ENCODE measurements around the gene HMGN5. TPM values are rescaled to one million over a fixed set of nuclear protein-coding genes. Genes with fewer than 3 reads are reported as not detected.

Gene HMGN5
- total RNA-seq, 2 donors from 2014 or later: 2.7 to 3.0 TPM

DNA sequence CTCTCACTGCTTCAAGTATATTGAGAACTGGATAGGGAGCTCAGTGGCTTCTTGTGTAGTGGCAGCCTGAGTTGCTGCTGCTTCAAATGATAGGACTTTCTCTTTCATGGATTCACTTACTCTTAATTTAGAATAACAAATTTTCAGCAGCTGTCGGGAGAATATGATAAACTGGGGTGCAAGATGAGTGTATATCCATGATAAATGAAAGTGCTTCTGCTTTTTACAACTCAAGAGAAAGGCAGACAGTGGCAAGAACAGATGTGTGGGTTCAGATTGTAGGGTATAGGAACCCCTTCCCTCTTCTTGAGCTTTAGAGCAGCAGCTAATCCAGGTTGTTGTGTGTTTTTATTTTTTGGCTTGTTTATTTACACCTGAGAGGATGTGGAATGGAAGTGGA lies 1.2 kb upstream of the HMGN5 start:
- H3K9me3 Mint-ChIP-seq: no peaks in the 10 kb centered on the region
- H3K4me3 Mint-ChIP-seq: peak overlapping the region; percentile 89 to 95
- peaks cover 7% of the 10 kb centered on the region for H3K27me3 Mint-ChIP-seq (ENCODE audit: low read depth)
- peak overlapping the region; percentile 95 for H3K27ac Mint-ChIP-seq
- peaks cover 2 to 6% of the 10 kb centered on the region in 2 donors for H3K36me3 Mint-ChIP-seq (ENCODE audit: insufficient read depth in 2 of 2)
- peaks cover 36% of the 10 kb centered on the region for H3K4me1 Mint-ChIP-seq (ENCODE audit: low read depth)
- ATAC-seq (replicated peaks in 1 of 2): no peak
- DNase-seq: no peak

DNA sequence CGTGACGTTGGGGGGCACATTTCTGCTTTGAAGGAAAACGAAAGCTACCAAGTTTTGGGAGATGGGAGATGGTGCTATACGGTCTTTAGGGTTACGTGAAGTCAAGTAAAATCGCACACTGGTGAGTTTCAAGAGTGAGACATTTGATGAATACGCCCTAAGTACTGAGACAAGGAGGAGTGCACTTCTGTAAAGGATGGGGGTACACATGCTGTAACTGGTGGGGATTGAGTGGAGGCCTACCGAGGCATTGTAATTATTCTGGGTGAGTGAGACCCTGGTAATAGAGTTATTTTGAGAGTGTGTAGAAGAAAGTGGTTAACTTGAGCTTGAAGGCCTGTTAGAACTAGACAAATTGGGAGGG lies 725 bp upstream of the HMGN5 start:
- H3K9me3 Mint-ChIP-seq: no peaks in the 10 kb centered on the region
- H3K4me1 Mint-ChIP-seq (ENCODE audit: low read depth): peaks cover 36% of the 10 kb centered on the region
- H3K27ac Mint-ChIP-seq: peak overlapping the region; percentile 95
- H3K4me3 Mint-ChIP-seq: peak overlapping the region; percentile 89 to 95
- peaks cover 7% of the 10 kb centered on the region for H3K27me3 Mint-ChIP-seq (ENCODE audit: low read depth)
- ATAC-seq (replicated peaks in 1 of 2) (peak; percentile 41 to 53), DNase-seq (no peak)
- peaks cover 2 to 6% of the 10 kb centered on the region in 2 donors for H3K36me3 Mint-ChIP-seq (ENCODE audit: insufficient read depth in 2 of 2)

DNA sequence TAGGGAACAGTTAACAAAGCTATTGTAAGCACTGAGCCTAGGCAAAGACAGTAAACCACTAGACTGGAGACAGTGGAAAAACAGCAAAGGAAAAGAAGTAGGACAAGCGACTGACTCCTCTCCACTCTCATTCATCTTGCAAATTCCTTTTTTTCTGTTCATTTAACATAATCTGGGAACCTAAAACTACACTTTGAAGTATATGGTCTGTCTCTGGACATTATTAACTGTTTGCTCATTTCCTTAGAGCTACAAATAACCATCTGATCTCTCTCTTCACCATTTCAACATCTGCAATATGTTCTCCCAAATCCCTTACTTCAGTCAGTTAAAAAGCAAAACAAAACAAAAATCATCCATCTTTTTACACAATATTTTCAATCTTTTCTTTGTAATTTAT lies 642 bp downstream of the HMGN5 start:
- Mint-ChIP-seq H3K27me3 (ENCODE audit: low read depth) (peaks cover 7% of the 10 kb centered on the region), H3K36me3 (ENCODE audit: insufficient read depth in 2 of 2) (peaks cover 2 to 4% of the 10 kb centered on the region in 2 donors), H3K4me1 (ENCODE audit: low read depth) (peaks cover 31% of the 10 kb centered on the region)

DNA sequence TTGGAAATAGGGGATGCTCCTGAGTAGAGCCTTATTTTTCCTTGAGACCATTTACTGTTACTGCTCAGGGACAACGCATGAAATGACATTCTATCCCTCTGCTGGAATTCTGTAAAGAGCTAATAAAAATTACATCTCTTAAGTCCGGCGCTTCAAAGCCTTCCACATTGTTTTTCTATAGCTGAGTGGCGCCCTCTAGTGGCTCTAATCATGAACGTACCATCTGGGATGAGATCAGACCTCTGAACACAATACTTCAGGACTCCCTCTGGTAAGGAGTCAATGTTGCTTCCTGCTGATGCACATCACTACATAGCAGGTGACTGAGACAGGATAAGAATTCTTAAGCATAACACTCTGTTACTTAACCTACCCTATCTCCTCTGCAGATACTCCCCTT lies 6.0 kb downstream of the HMGN5 start:
- DNase-seq (peak; percentile 50 to 55), ATAC-seq (replicated peaks in 1 of 2) (peak; percentile 70 to 72)
- Mint-ChIP-seq H3K27ac (no peak overlapping the region), H3K27me3 (ENCODE audit: low read depth) (no peaks in the 10 kb centered on the region), H3K4me1 (ENCODE audit: low read depth) (peaks cover 6% of the 10 kb centered on the region), H3K4me3 (peak overlapping the region in 1 of 2 donors; percentile 41), H3K36me3 (ENCODE audit: insufficient read depth in 2 of 2) (no peaks in the 10 kb centered on the region), H3K9me3 (no peaks in the 10 kb centered on the region)

More for the DNA sequence above, 642 bp downstream of the HMGN5 start:
- DNase-seq (no peak), ATAC-seq (replicated peaks in 1 of 2) (no peak)
- Mint-ChIP-seq H3K4me3 (peak overlapping the region; percentile 89 to 95), H3K9me3 (no peaks in the 10 kb centered on the region), H3K27ac (peak overlapping the region; percentile 95)

DNA sequence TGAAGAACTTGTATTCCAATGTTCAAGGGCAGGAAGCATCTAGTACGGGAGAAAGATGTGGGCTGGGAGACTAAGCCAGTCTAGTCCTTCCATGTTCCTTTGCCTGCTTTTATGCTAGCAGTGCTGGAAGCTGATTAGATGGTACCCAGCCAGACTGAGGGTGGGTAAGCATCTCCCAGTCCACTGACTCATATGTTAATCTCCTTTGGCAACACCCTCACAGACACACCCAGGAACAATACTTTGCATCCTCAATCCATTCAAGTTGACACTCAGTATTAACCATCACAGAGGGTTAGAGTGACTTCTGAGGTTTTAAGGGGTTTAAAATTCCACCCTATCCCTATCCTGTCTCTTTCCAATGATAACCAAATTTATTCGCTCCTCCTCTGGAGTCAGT lies 6.5 kb downstream of the HMGN5 start:
- H3K27ac Mint-ChIP-seq: no peak overlapping the region
- peaks cover 6% of the 10 kb centered on the region for H3K4me1 Mint-ChIP-seq (ENCODE audit: low read depth)
- no peaks in the 10 kb centered on the region for H3K36me3 Mint-ChIP-seq (ENCODE audit: insufficient read depth in 2 of 2)
- no peak for DNase-seq
- no peak overlapping the region for H3K4me3 Mint-ChIP-seq
- no peaks in the 10 kb centered on the region for H3K9me3 Mint-ChIP-seq
- no peaks in the 10 kb centered on the region for H3K27me3 Mint-ChIP-seq (ENCODE audit: low read depth)
- ATAC-seq (replicated peaks in 1 of 2): no peak

DNA sequence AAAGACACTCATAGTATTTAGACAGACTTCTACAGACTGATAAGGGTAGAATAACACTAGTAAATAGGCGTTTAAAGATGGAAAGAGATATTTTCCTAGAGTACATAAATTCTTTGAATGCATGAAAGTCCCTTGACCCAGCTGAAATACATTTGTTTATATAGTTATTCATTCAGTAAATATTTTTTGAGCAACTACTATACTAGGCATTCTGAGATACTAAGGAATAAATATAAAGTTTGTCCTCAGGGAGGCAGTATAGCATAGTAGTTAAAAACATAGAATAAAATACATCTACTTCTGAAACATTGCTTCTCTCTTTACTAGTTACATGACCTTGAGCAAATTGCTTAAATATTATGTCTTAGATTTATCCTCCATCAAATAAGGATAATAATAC lies 27.4 kb downstream of the HMGN5 start:
- no peak overlapping the region for H3K4me3 Mint-ChIP-seq
- H3K4me1 Mint-ChIP-seq (ENCODE audit: low read depth): no peaks in the 10 kb centered on the region
- no peaks in the 10 kb centered on the region for H3K36me3 Mint-ChIP-seq (ENCODE audit: insufficient read depth in 2 of 2)
- no peaks in the 10 kb centered on the region for H3K27me3 Mint-ChIP-seq (ENCODE audit: low read depth)
- no peaks in the 10 kb centered on the region for H3K9me3 Mint-ChIP-seq
- no peak for DNase-seq
- no peak overlapping the region for H3K27ac Mint-ChIP-seq
- no peak for ATAC-seq (replicated peaks in 1 of 2)

DNA sequence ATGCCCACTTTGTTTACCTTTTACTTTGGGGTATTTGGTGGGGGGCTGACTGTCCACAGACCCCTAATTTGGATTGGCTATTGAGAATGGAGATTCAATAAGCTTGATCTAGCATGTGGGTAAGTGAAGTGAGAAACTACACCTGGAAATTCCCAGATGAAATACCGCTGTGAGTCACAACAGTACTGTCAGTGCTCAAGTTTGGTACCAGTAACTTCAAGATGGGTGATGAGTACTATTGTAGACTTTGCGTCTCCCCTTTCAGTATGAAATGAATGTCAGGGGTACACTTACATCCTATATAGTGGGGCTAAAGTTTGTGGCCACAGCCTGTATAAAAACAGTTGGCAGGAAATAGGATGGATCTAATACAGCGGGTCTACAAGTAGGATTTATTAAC lies 33.3 kb downstream of the HMGN5 start:
- DNase-seq: no peak
- Mint-ChIP-seq H3K36me3 (ENCODE audit: insufficient read depth in 2 of 2) (no peaks in the 10 kb centered on the region), H3K4me3 (no peak overlapping the region), H3K27ac (no peak overlapping the region), H3K4me1 (ENCODE audit: low read depth) (no peaks in the 10 kb centered on the region), H3K9me3 (no peaks in the 10 kb centered on the region), H3K27me3 (ENCODE audit: low read depth) (no peaks in the 10 kb centered on the region)
- no peak for ATAC-seq (replicated peaks in 1 of 2)

DNA sequence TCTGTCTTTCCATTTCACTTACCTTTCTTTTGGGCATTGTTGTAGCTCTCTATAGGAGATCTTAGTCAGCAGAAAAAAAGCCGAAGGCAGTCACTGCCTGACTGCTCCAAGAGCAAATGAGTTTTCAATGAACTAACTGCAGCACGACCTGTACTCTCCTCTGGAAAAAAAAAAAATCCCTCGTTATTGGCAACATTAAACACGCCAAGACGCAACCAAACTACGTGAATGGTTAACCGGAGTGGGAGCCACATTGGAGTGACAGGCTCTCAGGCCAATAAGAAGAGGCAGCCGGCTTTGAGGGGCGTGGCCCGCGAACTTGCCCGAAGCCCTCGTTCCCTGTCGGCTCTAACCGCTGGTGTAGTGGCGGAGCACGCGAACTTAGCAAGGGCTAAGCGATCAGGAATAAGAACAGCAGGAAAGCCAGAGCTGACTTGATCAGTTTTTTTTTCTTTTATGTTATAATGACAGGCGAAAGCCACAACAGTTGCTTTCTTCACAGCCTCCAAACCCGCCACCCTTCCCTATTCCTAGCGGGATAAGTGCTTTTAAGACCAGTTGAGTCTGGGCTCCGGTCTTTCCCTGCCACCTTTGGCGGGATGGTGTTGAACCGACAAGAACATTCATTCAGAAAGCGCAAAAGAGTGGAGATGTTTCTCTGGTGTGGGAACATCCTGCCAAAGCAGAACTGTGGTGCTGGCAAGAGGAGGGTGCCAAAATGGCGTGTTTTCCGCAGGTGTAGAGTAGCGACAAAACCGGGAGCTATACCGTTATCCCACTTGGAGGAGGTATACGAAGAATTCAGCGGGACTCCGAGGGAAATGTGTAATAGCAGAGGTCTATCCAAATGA lies 80.0 kb downstream of the HMGN5 start:
- Mint-ChIP-seq H3K4me3 (peak overlapping the region; percentile 95 to 100), H3K27me3 (ENCODE audit: low read depth) (peaks cover 29% of the 10 kb centered on the region), H3K4me1 (ENCODE audit: low read depth) (no peaks in the 10 kb centered on the region), H3K9me3 (no peaks in the 10 kb centered on the region), H3K27ac (peak overlapping the region; percentile 93), H3K36me3 (ENCODE audit: insufficient read depth in 2 of 2) (peaks cover 0 to 2% of the 10 kb centered on the region in 2 donors)
- DNase-seq (peak; percentile 81 to 89), ATAC-seq (replicated peaks in 1 of 2) (peak; percentile 97)

DNA sequence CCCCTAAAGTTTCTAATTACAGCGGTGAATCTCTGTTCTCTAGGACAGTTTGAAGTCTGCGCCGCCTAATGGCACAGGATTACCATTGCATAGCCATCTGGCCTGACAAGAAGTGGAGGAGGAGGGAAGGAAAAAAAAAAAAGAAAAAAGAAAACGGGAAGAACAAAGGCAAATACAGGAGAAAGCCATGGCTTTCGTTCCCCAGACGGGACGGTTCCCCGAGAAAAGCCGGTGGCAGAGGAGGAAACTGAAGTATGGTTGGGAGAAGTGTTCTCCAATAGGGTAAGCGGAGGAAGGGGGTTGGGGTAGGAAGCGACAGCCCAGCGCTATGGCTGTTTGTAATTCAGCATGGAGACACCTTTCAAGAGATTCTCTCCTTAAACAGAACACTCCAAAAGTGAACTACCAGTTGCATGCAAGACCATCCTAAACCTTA lies 80.8 kb downstream of the HMGN5 start:
- H3K9me3 Mint-ChIP-seq: no peaks in the 10 kb centered on the region
- peak; percentile 62 to 67 for ATAC-seq (replicated peaks in 1 of 2)
- no peaks in the 10 kb centered on the region for H3K4me1 Mint-ChIP-seq (ENCODE audit: low read depth)
- H3K4me3 Mint-ChIP-seq: peak overlapping the region; percentile 95 to 100
- peaks cover 0 to 2% of the 10 kb centered on the region in 2 donors for H3K36me3 Mint-ChIP-seq (ENCODE audit: insufficient read depth in 2 of 2)
- peaks cover 29% of the 10 kb centered on the region for H3K27me3 Mint-ChIP-seq (ENCODE audit: low read depth)
- peak overlapping the region; percentile 93 for H3K27ac Mint-ChIP-seq
- peak; percentile 21 to 41 for DNase-seq

DNA sequence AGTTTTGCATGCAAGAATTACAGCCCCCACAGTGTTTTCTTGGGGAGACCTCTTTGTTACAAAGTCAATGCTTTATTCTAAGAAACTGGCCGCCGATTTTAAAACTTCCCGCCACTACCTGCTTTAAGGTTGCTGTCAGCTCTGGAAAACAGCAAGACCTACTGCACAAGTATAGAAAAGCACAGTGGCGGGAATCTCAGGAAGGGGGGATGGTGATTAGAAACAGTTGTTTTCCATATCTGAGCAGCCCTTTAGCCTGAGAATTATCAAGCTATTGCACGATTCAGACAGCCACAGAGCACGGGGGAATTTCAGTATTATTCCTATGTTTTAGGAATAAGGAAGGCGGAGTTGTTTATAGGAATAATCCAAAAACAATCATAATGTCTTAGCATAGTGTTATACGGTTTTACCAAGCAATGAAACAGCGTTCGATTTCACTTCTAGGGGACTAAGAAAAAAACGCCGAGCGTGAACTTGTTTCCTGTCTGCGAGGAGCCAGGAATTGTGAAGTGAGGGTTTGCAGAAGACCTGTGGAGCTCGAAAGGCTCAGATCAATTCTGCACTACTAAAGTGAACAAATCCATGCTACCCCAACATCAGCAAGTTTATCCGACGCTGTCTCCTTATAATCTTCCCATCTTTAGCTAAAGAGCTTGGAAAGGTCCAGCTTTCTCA lies 81.3 kb downstream of the HMGN5 start:
- Mint-ChIP-seq H3K27ac (peak overlapping the region; percentile 93), H3K4me1 (ENCODE audit: low read depth) (no peaks in the 10 kb centered on the region), H3K9me3 (no peaks in the 10 kb centered on the region), H3K4me3 (peak overlapping the region; percentile 95 to 100), H3K27me3 (ENCODE audit: low read depth) (peaks cover 29% of the 10 kb centered on the region), H3K36me3 (ENCODE audit: insufficient read depth in 2 of 2) (peaks cover 0 to 2% of the 10 kb centered on the region in 2 donors)
- DNase-seq (peak in 1 of 2 donors; percentile 3), ATAC-seq (replicated peaks in 1 of 2) (peak; percentile 4 to 6)

DNA sequence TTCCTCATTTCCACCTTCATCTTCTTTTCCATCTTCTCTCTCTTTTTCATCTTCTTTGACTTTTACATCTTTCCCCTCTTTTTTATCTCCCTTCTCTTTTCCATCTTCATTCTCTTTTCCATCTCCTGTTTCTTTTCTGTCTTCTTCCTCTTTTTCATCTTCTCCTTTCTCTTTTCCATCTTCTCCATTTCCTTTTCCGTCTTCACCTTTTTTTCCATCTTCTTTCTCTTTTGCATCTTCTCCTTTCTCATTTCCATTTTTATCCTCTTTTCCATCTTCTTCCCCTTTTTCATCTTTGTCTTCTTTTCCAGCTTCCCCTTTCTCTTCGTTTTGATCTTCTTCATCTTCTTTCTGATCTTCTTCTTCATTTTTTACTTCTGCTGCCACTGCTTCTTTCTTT lies 87.0 kb downstream of the HMGN5 start:
- no peaks in the 10 kb centered on the region for H3K36me3 Mint-ChIP-seq (ENCODE audit: insufficient read depth in 2 of 2)
- no peaks in the 10 kb centered on the region for H3K4me1 Mint-ChIP-seq (ENCODE audit: low read depth)

DNA sequence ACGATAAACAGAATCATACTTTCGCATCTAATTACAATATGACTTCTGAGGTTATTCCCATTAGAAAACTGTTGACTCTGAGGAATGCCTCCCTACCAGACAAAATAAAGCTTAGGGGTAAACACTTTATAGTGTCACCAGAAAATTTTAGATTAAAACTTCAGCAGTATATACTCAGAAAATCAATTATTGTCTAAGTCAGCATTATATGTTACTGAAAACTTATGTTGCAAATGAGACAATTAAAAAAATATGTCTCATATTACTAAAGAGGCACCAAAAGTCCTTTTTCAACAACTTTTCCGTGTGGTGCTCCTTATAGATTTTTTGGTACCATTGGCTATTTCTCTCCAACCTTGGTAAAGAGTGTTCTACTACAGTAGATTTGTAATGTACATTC lies 91.4 kb downstream of the HMGN5 start:
- ATAC-seq (replicated peaks in 1 of 2): no peak
- Mint-ChIP-seq H3K4me1 (ENCODE audit: low read depth) (no peaks in the 10 kb centered on the region), H3K36me3 (ENCODE audit: insufficient read depth in 2 of 2) (peaks cover 3 to 7% of the 10 kb centered on the region in 2 donors), H3K27ac (no peak overlapping the region), H3K9me3 (peaks cover 0 to 6% of the 10 kb centered on the region in 2 donors), H3K27me3 (ENCODE audit: low read depth) (peaks cover 20% of the 10 kb centered on the region), H3K4me3 (no peak overlapping the region)
- DNase-seq: no peak

More for the DNA sequence above, 87.0 kb downstream of the HMGN5 start:
- peaks cover 16% of the 10 kb centered on the region for H3K27me3 Mint-ChIP-seq (ENCODE audit: low read depth)
- ATAC-seq (replicated peaks in 1 of 2): no peak
- no peak overlapping the region for H3K27ac Mint-ChIP-seq
- H3K9me3 Mint-ChIP-seq: no peaks in the 10 kb centered on the region
- no peak overlapping the region for H3K4me3 Mint-ChIP-seq
- no peak for DNase-seq

DNA sequence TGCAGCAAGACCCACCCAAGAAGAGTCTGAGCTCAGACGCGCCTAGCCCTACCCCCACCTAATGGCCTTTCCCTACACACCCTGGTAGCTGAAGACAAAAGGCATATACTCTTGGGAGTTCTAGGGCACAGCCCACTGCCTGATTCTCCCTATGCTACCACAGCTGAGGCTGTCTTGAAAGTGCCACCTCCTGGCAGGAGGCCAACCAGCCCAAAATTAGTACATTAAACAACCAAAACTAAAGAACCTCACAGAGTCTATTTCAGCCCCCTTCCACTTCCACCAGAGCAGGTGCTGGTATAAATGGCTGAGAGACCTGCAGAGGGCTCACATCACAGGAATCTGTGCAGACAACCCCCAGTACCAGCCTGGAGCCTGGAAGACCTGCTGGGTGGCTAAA lies 119.1 kb downstream of the HMGN5 start:
- H3K4me3 Mint-ChIP-seq: no peak overlapping the region
- DNase-seq: no peak
- H3K9me3 Mint-ChIP-seq: peaks cover 9 to 14% of the 10 kb centered on the region in 2 donors
- H3K36me3 Mint-ChIP-seq (ENCODE audit: insufficient read depth in 2 of 2): peaks cover 2% of the 10 kb centered on the region in 2 donors
- H3K27ac Mint-ChIP-seq: no peak overlapping the region
- H3K4me1 Mint-ChIP-seq (ENCODE audit: low read depth): no peaks in the 10 kb centered on the region
- H3K27me3 Mint-ChIP-seq (ENCODE audit: low read depth): peaks cover 23% of the 10 kb centered on the region
- ATAC-seq (replicated peaks in 1 of 2): no peak

Data from activated T-cell treated with anti-CD3 and anti-CD28 coated beads, Interleukin-2, amount 50 U/mL, for 72 hours (primary cell).